GM19351 (cell line): ENCODE data around the gene TMEM205.
"Not testable (repeated sequence)": the region's sequence is repeated elsewhere in the genome, so short reads cannot be mapped to it uniquely, and the experiment has no call there.

ENCODE experiments used
- ATAC-seq: cut with Tn5 transposase; IDR thresholded peaks from one replicate; pipeline ENCODE4 v1.9.1; 2021; ENCODE audit warnings: mild to moderate bottlenecking, moderate library complexity; ENCODE audit not compliant: unreplicated experiment

TMEM205 gene

DNA sequence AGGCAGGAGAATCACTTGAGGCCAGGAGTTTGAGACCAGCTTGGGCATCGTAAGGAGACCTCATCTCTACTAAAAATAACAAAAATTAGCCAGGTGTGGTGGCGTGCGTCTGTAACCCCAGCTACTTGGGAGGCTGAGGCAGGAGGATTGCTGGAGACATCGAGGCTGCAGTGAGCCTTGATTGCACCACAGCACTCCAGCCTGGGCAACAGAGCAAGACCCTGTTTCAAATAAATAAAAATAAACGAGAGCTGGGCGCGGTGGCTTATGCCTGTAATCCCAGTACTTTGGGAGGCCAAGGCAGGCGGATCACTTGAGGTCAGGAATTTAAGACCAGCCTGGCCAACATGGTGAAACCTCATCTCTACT is 6.0 kb downstream of the TMEM205 start:
- not testable (repeated sequence) for ATAC-seq

DNA sequence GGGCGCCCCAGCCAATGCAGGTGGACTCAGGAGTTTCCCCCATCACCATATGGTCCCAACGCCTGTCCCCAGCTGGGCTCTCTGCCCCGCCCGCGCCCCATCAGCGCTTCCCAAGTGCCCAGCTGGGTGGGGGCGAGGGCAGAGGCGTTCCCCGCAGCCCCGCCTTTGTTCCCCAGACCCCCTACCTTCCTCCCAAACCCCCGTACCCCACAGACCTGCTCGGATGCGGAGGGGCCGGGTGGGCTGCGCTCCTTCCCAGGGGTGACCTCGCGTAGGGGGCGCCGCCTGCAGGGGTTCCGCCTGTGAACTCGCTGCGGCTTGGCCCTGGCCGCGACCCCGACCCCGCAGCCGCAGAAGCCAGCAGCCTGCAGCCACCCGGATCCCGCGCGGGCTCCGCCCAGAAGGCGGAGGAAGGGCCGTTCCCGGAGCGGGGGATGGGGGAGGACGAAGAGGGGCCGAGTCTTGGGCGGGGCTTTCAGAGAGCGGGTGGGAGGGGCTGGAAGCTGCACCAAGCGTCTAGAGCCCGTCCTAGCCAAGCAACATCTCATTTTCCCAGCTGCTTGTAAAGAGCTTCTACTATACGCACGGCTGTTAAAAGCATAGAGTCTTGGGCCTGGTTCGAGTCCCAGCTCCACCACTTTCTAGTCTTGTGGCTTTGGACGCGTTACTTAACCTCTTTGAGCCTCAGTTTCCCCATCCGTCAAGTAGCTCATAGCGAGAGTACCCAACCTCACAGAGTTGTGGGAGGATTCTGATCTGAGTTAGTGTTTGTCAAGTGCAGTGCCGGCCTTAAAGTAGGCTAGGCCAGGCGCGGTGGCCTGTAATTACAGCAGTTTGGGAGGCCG is 6.6 kb downstream of the TMEM205 start, which contains the start of gene RAB3D:
Gene RAB3D, minus strand, starts transcription at position 404 of the 845 bp plus-strand sequence. CDS start 2,258 bp downstream, outside the sequence.
- ATAC-seq = peak; percentile 59

DNA sequence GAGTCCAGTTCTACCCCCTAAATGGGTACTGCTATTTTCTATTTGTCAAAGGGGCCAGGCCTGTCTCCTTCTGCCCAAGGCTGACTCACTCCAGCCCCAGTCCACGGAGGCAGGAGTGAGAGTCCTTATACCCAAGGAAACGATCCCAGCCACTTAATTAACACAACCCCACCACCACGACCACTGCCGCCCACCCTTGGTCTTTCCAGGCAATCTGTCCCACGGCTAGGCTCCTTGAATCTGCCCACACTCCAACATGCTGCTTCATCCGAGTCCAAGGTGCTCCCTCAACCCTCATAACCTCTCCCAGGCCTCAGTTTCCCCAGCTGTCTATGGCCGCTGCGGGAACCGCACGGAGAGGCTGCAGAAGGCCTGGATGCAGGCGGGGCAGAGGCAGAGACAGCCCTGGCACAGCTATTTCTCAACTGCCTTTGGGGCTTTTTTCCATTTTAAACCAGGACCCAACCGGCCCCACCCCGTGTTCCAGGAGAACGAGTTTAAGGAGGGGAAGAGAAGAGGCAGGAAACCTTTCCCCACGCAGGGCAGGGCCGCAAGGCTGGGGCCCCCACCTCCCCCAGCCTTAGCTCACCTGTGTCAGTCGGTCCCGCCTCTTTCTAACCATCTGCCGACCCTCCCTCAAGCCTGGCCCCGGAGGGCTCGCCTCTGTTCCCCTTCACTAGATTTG is 7.4 kb downstream of the TMEM205 start:
- no peak for ATAC-seq

DNA sequence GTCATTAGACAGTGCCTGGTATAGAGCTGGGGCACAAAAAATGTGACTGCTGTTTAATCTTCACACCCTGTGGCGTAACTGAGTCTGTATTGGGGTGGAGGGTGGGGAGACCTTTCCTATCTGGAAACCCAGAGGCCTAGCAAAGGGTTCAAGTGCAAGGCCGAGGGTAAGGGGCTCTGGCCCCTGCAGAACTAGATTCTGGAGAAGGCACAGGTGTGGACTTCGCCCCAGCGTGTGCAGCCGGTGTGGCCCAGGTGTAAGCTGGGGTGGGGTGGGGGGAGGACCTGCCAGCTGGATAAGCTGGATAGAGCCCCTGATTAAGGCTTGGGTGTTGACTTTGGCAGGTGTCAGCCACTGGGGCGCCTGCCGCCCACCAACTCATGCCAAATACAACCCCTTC is 7.9 kb downstream of the TMEM205 start:
- ATAC-seq = no peak

DNA sequence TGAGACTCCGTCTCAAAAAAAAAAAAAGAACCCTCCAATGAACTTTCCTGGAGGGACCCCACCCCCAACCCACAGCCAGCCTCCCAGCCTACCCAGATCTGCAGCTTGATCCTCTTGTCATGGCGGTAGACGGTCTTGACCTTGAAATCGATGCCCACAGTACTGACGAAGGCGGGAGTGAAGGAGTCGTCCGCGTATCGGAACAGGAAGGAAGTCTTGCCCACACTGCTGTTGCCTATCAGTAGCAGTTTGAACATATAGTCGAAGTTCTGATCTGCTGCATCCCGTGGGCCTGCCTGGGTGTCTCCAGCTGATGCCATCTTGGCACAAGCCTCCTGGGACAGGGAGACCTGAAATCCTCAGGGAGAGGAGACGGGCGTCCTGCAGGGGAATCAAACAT is 9.0 kb downstream of the TMEM205 start:
- ATAC-seq = no peak

DNA sequence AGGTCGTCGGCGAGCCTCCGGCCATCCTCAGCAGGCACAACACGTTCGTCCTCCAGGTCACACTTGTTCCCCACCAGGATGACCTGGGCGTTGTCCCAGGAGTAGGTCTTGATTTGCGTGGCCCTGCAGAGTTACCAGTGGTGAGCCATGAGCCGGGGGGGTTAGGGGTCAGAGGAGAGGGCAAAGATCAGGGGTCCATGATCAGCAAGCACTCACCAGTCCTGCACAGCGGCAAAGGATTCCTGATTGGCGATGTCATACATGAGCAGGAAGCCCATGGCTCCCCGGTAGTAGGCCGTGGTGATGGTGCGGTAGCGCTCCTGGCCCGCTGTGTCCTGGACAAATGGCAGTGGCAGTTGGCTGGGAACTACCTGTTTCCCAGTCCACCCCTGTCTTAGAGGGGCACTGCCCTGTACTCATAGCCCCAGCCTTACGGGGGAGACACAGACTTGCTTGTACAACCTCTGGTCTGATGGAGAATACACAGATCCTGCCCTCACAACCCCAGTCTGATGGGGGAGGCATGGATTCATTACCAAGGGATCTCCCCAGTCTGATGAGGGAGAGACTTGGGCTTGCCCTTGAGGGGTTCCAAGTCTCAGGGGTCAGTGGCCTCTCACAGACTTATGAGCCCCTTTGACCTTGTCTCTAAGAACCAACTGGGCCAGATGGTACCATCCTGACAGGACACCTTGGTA is 10.5 kb downstream of the TMEM205 start:
- ATAC-seq = no peak

DNA sequence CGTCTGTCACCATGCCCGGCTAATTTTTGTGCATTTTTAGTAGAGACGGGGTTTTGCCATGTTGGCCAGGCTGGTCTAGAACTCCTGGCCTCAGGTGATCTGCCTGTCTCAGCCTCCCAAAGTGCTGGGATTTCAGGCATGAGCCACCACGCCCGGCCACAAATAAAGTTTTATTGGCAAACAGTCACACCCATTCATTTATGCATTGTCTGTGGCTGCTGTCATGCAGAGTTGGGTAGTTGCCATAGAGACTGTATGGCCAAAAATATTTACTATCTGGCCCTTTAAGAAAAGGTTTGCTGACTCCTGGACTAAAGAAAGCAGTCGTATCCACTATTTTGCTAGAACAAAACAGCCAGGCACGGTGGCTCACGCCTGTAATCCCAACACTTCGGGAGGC is 12.2 kb downstream of the TMEM205 start:
- ATAC-seq = not testable (repeated sequence)

DNA sequence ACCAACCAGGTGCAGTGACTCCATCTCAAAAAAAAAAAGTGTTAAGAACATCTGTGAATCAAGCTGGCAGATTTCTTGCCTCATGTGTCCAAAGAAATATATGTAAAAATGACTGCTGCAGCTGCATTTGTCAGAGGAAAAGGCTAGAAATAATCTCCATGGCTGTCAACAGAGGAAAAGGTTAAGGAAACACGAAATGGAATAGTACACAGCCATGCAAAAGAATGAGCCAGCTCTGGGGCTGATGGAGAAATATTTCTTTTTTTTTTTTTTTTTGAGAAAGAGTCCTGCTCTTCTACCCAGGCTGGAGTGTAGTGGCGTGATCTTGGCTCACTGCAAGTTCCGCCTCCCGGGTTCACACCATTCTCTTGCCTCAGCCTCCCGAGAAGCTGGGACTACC is 13.2 kb downstream of the TMEM205 start:
- no peak for ATAC-seq

DNA sequence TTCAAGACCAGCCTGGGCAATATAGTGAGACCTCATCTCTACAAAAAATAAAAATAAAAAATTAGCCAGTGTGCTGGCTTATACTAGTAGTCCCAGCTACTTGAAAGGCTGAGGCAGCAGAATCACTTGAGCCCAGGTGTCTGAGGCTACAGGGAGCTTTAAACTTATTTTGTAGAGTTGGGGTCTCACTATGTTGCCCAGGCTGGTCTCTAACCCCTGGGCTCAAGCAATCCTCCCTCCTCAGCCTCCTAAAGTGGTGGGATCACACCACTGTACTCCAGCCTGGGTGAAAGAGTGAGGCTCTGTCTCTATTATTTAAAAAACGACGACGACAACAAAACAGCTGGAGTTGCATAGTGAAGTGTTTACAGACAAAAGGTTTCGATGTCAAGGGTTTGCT is 14.6 kb downstream of the TMEM205 start:
- ATAC-seq = no peak

DNA sequence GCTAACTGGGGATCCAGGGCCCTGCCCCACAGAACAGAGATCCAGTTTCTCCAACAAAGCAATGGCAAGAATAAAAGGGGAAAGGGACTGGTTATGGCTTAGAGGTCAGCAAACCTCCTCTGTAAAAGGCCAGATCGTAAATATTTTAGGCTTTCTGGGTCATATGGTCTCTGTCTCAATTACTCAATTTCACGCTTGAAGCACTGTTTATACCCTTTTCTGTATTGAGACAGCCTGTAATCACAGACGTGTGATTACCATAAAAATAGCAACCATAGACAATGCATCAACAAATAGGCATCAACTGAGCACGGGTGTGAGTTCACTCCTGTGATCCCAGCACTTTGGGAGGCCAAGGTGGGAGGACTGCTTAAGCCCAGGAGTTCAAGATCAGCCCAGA is 15.9 kb downstream of the TMEM205 start:
- no peak for ATAC-seq

DNA sequence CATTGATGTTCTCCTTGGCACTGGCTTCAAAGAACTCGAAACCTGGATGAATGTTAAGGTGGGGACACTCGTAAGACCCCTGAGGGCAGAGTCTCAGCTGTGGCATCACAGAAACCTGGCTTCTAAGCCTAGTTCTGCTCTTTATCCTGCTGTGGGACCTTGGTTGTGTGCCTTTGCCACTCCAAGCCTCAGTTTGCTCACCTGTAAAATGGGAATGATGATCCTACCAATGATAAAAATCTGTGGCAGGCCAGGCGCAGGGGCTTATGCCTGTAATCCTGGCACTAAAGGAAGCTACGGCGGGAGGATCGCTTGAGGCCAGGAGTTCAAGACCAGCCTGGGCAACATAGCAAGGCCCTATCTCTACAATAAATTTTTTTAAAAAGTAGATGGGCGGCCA is 20.5 kb downstream of the TMEM205 start:
- no peak for ATAC-seq

DNA sequence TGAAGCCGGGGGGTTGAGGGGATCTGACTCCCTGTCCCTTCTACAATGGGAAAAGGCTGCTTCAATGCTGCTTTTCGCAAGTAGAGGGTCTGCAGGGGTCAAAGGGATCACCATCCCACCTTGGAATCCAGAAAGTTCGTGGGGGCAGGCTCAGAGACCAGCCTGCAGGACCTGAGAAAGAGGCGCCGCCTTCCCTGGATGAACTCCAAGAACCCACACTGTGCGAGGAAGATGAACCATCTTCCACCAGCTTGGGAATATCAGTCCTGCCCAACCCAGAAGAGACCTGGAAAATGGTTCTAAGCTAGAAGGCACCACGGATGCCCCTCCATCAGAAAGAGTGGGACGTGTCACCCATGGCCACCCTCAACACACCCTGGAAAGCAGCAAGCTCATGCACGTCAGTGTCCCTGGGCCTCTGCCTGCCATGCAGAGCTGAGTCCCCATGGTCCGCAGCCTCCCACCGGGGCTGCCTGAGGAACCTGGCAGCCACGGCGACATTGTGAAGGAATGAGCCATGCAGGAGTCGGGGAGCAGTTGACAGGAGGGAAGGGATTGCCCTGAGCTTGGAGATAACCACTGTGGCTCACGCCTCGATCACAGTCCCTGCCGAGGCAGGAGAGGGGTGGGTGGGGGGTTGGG is 21.2 kb downstream of the TMEM205 start:
- ATAC-seq = no peak

DNA sequence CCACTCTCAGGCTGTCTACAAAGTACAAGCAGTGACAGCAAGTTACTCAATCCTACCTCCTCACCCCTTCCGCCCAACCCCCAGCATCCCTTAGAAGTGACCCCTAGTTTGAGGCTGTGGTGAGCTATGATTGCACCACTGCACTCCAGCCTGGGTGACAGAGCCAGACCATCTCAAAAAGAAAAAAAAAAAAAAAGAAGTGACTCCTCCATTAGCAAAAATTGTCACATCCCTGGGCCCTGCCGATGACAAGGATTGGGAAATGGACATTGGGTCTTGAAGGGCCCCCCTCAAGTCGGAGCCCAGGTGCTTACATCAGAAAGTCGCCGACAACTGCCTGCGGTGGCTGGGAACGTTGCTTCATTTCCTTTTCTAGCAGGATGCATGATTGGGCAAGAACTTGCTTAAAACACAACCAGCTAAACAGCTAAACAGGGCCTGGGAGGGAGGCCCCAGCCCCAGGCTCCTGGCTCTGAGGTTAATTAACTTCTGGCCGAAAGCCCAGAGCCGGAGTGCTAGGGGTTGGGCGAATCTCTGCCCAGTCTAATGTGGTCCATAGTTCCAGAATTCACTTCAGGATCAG is 21.9 kb downstream of the TMEM205 start:
- ATAC-seq = no peak

DNA sequence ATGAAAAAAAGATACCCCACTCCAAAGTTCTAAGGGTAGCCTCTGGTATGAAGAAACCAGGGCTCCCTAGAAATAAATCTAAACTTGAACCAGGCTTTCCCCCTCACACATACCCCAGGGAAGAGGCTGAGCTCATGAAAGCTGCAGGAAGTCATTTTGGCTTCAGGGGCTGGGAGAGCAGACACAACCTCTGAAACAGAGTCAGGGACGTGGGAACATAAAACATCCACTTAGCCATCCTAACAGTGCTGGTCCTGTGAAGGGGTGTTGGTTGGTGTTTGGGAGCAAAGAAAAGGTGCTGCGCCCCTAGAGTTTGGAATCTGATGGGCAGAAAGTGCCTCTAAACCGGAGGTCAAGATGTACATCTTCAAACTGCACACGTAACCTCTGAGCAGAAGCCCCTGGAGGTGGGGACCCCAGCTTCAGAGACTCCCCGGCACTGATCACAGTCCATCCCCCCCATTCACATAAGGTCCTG is 22.4 kb downstream of the TMEM205 start:
- ATAC-seq = no peak

DNA sequence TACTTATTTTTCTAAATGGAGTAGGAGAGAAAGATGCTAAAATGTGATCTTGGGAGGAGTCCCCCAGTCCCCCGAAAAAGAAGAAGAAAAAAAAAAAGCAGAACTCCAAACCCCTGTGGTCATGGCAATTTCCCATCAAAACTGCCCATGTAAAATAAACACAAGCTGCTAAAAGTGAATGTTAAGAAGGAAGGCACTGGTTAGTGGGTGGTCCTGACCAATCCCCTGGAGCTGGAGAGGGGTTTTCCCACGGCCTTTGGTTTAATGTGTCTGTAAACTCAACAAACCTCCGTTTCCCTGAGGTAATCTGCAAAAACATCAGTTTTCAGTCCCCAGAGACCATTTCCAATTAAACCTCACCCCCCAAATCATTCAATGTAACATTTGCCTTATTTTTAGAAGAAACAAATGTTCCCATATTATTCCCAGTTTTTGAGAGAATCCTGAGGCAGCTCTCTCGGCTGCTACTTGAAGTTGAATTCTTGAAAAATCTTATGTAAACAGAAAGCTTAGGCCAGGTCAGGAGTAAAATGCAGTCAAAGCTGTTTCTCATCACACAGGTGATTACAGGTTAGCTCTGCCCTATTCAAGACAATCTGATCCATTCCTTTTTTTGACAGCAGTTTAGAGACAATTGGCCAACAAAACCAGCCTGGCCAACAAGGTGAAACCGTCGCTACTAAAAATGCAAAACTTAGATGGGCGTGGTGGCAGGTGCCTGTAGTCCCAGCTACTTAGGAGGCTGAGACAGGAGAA is 23.6 kb downstream of the TMEM205 start:
- no peak for ATAC-seq

DNA sequence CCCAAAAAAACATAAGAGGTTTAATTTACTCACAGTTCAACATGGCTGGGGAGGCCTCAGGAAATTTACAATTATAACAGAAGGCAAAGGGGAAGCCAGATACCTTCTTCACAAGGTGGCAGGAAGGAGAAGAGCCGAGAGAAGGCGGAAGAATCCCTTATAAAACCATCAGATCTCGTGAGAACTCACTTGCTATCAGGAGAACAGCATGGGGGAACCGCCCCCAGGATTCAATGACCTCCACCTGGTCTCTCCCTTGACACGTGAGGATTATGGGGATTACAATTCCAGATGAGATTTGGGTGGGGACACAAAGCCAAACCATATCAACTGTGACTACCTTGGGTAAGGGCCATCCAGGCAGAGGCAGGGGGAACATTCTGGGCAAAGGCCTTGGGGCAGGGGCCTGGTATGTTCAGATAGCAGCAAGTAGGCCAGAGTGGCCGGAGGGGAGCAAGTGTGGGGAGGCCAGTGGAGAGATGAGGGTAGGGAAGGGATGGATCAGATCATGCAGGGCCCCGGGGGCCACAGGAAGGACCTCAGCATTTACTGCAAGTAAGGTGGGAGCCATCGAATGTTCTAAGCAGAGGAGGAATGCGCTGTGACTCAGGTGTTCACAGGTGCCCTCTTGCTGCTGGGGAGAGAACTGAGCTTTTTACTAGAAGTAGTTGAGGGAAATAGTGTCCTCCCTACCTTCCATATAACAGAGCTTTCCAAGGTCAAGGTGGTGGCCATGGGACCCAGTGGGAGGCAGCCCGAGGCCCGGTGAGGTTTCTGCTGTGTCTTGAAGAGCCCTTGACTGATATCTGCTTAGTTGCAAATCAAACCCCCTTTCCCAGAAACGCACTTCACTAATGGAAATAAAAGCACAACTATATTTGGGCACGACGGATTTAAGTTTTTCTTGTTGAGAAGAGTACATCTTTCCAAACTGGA is 24.6 kb downstream of the TMEM205 start:
- ATAC-seq = no peak

DNA sequence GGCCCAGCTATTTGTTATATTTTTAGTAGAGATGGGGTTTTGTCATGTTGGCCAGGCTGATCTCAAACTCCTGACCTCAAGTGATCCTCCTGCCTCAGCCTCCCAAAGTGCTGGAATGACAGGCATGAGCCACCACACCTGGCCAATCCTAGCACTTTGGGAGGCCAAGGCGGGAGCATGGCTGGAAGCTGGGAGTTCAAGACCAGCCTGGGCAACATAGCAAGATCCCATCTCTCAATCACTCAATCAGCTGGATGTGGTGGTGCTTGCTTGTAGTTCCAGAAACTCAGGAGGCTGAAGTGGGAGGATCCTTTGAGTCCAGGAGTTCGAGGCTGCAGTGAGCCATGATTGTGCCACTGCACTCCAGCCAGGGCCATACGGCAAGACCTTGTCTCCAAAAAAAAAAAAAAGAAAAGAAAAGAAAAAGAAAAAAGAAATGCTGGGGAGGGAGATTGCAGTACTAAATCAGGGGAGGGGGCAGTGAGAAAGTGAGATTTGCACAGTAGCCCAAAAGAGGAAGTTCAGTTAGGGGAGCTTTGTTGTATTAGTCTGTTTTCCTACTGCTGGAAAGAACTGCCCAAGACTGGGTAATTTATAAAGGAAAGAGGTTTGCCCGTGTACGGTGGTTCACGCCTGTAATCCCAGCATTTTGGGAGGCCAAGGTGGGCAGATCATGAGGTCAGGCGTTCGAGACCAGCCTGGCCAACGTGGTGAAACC is 25.6 kb downstream of the TMEM205 start:
- ATAC-seq = not testable (repeated sequence)

DNA sequence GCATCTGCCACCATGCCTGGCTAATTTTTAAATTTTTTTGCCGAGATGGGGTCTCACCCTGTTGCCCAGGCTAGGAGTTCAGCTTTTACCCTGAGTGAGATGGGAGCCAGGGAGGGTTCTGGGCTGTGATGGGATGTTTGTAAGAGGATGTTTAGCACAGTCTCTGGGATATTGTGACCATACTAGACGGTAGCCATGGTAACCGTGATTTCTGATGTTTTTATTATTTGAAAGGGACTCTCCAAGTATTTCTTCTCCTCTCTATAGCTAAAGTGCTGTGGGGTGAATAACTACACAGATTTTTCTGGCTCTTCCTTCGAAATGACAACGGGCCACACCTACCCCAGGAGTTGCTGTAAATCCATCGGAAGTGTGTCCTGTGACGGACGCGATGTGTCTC is 39.7 kb downstream of the TMEM205 start:
- no peak for ATAC-seq
